ENCODE results near the gene TBPL1. TPM values are rescaled to one million over a fixed set of nuclear protein-coding genes. Genes with fewer than 3 reads are reported as not detected.

TBPL1 gene
- total RNA-seq, 1 donor from 2014 or later = 40.0 TPM

DNA sequence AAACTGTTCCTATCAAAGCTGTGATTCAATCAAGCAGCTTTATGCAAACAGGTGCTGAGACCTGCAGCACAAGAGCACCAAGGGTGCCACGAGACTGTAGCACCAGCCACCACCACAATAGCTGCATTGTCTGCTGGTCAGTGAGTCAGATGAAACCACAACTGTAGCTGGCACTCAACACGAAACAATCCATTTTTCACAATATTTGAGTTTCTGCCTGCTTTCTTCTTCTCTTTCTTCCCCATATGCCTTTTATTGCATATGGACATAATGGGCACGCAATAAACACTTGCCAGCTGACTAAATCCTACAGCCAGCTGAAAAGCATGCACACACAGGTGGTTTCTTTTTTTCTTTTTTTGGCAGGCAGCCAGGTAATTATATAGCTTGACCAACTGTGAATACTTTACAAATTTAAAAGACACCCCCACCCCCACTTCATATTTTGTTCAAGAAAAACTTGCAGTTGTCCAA lies 82.8 kb downstream of the TBPL1 start:
- Mint-ChIP-seq H3K4me1 (ENCODE audit: unreplicated experiment) (peaks cover 3% of the 10 kb centered on the region), H3K4me3 (ENCODE audit: unreplicated experiment) (no peak overlapping the region), H3K36me3 (ENCODE audit: low read depth, unreplicated experiment) (no peaks in the 10 kb centered on the region), H3K27me3 (ENCODE audit: unreplicated experiment) (no peaks in the 10 kb centered on the region), H3K9me3 (ENCODE audit: unreplicated experiment) (no peaks in the 10 kb centered on the region), H3K27ac (ENCODE audit: unreplicated experiment) (no peak overlapping the region)
- DNase-seq (ENCODE audit: low spot score) = no peak
- TF ChIP-seq, protein P1, sequence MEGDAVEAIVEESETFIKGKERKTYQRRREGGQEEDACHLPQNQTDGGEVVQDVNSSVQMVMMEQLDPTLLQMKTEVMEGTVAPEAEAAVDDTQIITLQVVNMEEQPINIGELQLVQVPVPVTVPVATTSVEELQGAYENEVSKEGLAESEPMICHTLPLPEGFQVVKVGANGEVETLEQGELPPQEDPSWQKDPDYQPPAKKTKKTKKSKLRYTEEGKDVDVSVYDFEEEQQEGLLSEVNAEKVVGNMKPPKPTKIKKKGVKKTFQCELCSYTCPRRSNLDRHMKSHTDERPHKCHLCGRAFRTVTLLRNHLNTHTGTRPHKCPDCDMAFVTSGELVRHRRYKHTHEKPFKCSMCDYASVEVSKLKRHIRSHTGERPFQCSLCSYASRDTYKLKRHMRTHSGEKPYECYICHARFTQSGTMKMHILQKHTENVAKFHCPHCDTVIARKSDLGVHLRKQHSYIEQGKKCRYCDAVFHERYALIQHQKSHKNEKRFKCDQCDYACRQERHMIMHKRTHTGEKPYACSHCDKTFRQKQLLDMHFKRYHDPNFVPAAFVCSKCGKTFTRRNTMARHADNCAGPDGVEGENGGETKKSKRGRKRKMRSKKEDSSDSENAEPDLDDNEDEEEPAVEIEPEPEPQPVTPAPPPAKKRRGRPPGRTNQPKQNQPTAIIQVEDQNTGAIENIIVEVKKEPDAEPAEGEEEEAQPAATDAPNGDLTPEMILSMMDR (IDR thresholded peaks at IDR 0.05; ENCODE audit: unreplicated experiment) = no peak

- Mint-ChIP-seq H3K27ac (ENCODE audit: unreplicated experiment) (no peak overlapping the region), H3K4me3 (ENCODE audit: unreplicated experiment) (no peak overlapping the region), H3K4me1 (ENCODE audit: unreplicated experiment) (no peaks in the 10 kb centered on the region), H3K27me3 (ENCODE audit: unreplicated experiment) (peaks cover 3% of the 10 kb centered on the region), H3K9me3 (ENCODE audit: unreplicated experiment) (no peaks in the 10 kb centered on the region), H3K36me3 (ENCODE audit: low read depth, unreplicated experiment) (no peaks in the 10 kb centered on the region)
- TF ChIP-seq, protein P1 (IDR thresholded peaks at IDR 0.05; ENCODE audit: unreplicated experiment) = no peak
- no peak for DNase-seq (ENCODE audit: low spot score)
These were observed 86.1 kb downstream of the TBPL1 start for GRCh38 chr6:134039116-134039515.

Other genes with a start within 250 kb of the TBPL1 start
- gene TCF21, start 64.1 kb upstream of the TBPL1 start, total RNA-seq (ENCODE audit: unreplicated experiment) = not detected
- gene SLC2A12, start 99.4 kb downstream of the TBPL1 start, total RNA-seq (ENCODE audit: unreplicated experiment) = 1.5 TPM

Data from endothelial cell (in vitro differentiated cells).